Glomerular endothelial cell (primary cell): ENCODE measurements around the gene CEP76. TPM values are rescaled to one million over a fixed set of nuclear protein-coding genes. Genes with fewer than 3 reads are reported as not detected.
A peak's percentile ranks its signal among the peaks of the same experiment; 100 is the strongest.

ENCODE experiments used
- DNase-seq: peaks from one replicate; pipeline ENCODE4 v3.0.0-alpha.2; 2011; ENCODE audit warnings: low read depth, low spot score; ENCODE audit errors: extremely low read depth
- total RNA-seq: library from RNA; depleted of rRNA; stranded (reverse); fragments of >200 nt; gene quantifications from 2 replicates; pipeline ENCODE4 v1.2.3, GENCODE V29; 2015

CEP76 gene
- 5.7 and 8.9 TPM in 2 replicates for total RNA-seq

GRCh38 chr18:12702221-12703095 lies at the start of gene CEP76, which contains the start of gene PSMG2:
Gene CEP76 (minus strand): TSS chr18:12702723. CDS start chr18:12702548, 175 bp downstream.
Gene PSMG2 (plus strand): TSS chr18:12703042. CDS start chr18:12703108, 66 bp downstream.
- DNase-seq, result no peak

- no peak for DNase-seq
Observed at GRCh38 chr18:12751891-12752290, 49.4 kb upstream of the CEP76 start.

- DNase-seq, result no peak
Observed at GRCh38 chr18:12751503-12751884, 49.0 kb upstream of the CEP76 start.

GRCh38 chr18:12750715-12751502 lies 48.4 kb upstream of the CEP76 start:
- DNase-seq, result no peak

- DNase-seq, result no peak
Observed at GRCh38 chr18:12750076-12750714, 47.7 kb upstream of the CEP76 start.

- DNase-seq, result no peak
Observed at GRCh38 chr18:12749121-12749520, 46.6 kb upstream of the CEP76 start.

GRCh38 chr18:12748671-12749070 lies 46.1 kb upstream of the CEP76 start:
- no peak for DNase-seq

GRCh38 chr18:12747530-12748315 lies 45.2 kb upstream of the CEP76 start:
- no peak for DNase-seq

GRCh38 chr18:12745095-12745795 lies 42.7 kb upstream of the CEP76 start:
- no peak for DNase-seq

GRCh38 chr18:12744103-12744502 lies 41.6 kb upstream of the CEP76 start:
- DNase-seq, result peak; percentile 47

- no peak for DNase-seq
Observed at GRCh38 chr18:12742453-12742852, 39.9 kb upstream of the CEP76 start.

GRCh38 chr18:12741351-12741750 lies 38.8 kb upstream of the CEP76 start:
- no peak for DNase-seq

GRCh38 chr18:12737243-12737902 lies 34.9 kb upstream of the CEP76 start:
- no peak for DNase-seq

GRCh38 chr18:12726774-12727550 lies 24.4 kb upstream of the CEP76 start:
- DNase-seq, result no peak

- DNase-seq, result no peak
Observed at GRCh38 chr18:12726331-12726730, 23.8 kb upstream of the CEP76 start.

GRCh38 chr18:12722731-12723130 lies 20.2 kb upstream of the CEP76 start:
- no peak for DNase-seq

GRCh38 chr18:12721495-12722275 lies 19.2 kb upstream of the CEP76 start:
- no peak for DNase-seq

- no peak for DNase-seq
Observed at GRCh38 chr18:12711446-12711845, 8.9 kb upstream of the CEP76 start.
